Tibial artery (tissue), 4 donors: ENCODE results near the gene GDPD1.
"Not testable (repeated sequence)": the region's sequence is repeated elsewhere in the genome, so short reads cannot be mapped to it uniquely, and the experiment has no call there.

Source experiments
- DNase-seq, 2 donors: peaks; one replicate each; pipeline ENCODE4 v3.0.0-alpha.2; 2019
- H3K27ac ChIP-seq, 2 donors: fragments of 200-600 bp; sonication (generic) in 1 of 2; 1 replicate in 1 of 2; 2 replicates in 1 of 2; pipeline ENCODE4 v1.5.1; 2018 to 2019; ENCODE audit warnings: mild to moderate bottlenecking in 1 of 2
- H3K27me3 ChIP-seq, 2 donors: fragments of 200-600 bp; sonication (generic) in 1 of 2; one replicate each; pipeline versions ENCODE4 v1.5.1 to v1.6.0; 2016 to 2019
- H3K36me3 ChIP-seq, 3 donors: fragments of 200-600 bp; sonication (generic) in 2 of 3; one replicate each; pipeline ENCODE4 v1.5.1; 2016 to 2019; ENCODE audit warnings: mild to moderate bottlenecking in 2 of 3
- H3K4me1 ChIP-seq, 4 donors: fragments of 200-600 bp; sonication (generic) in 2 of 4; 1 replicate in 3 of 4; 2 replicates in 1 of 4; pipeline ENCODE4 v1.5.1; 2016 to 2019
- H3K4me3 ChIP-seq, 2 donors: fragments of 200-600 bp; sonication (generic) in 1 of 2; 1 replicate in 1 of 2; 2 replicates in 1 of 2; pipeline ENCODE4 v1.5.1; 2018 to 2019; ENCODE audit warnings: mild to moderate bottlenecking in 2 of 2
- H3K9me3 ChIP-seq, 3 donors: fragments of 200-600 bp; sonication (generic) in 1 of 3; one replicate each; pipeline ENCODE4 v1.5.1; 2016 to 2019
- CTCF ChIP-seq, 2 experiments: fragments of 200-600 bp in 1 of 2; fragments of 450-650 bp in 1 of 2; IDR thresholded peaks; one replicate each; pipeline ENCODE4 v1.5.1; 2017 to 2019; ENCODE audit warnings: antibody characterized with exemption in 2 of 2, mild to moderate bottlenecking in 1 of 2, moderate library complexity in 1 of 2
- intact Hi-C: fragments of 100-400 bp; cut with DNase I; formaldehyde crosslinking; loops from one replicate; pipeline ENCODE4 v1.15.0; 2023; ENCODE audit warnings: low total_unique reads

The GDPD1 gene

GRCh38 chr17:59310263-59310920 is 90.1 kb downstream of the GDPD1 start:
- Histone ChIP-seq H3K27me3 (no peaks in the 10 kb centered on the region), H3K4me1 (peaks cover 0 to 3% (median 0%) of the 10 kb centered on the region in 4 donors), H3K4me3 (no peak overlapping the region), H3K36me3 (no peaks in the 10 kb centered on the region), H3K27ac (no peak overlapping the region), H3K9me3 (no peaks in the 10 kb centered on the region)
- intact Hi-C loops = no loop called here
- no peak for DNase-seq
- TF ChIP-seq CTCF (IDR thresholded peaks at IDR 0.05) = no peak

- Histone ChIP-seq H3K4me1 (peaks cover 0 to 3% (median 0%) of the 10 kb centered on the region in 4 donors), H3K9me3 (no peaks in the 10 kb centered on the region), H3K4me3 (no peak overlapping the region), H3K27ac (no peak overlapping the region), H3K36me3 (no peaks in the 10 kb centered on the region), H3K27me3 (no peaks in the 10 kb centered on the region)
- peak in 1 of 2 donors; percentile 41 for DNase-seq
- peak; percentile 84 to 93 for TF ChIP-seq CTCF (IDR thresholded peaks at IDR 0.05)
- intact Hi-C loops = no loop called here
These were observed 90.7 kb downstream of the GDPD1 start for GRCh38 chr17:59311051-59311468.

GRCh38 chr17:59311521-59311920 is 91.2 kb downstream of the GDPD1 start:
- H3K36me3 ChIP-seq, DNase-seq, H3K4me1 ChIP-seq, H3K27ac ChIP-seq, intact Hi-C loops, H3K4me3 ChIP-seq, H3K27me3 ChIP-seq, H3K9me3 ChIP-seq: not testable (repeated sequence)

- no peak overlapping the region for H3K27ac ChIP-seq
- H3K4me1 ChIP-seq = peaks cover 0 to under 1% (median 0%) of the 10 kb centered on the region in 4 donors
- H3K36me3 ChIP-seq = no peaks in the 10 kb centered on the region
- H3K27me3 ChIP-seq = no peaks in the 10 kb centered on the region
- TF ChIP-seq CTCF (IDR thresholded peaks at IDR 0.05) = no peak
- intact Hi-C loops = no loop called here
- H3K9me3 ChIP-seq = no peaks in the 10 kb centered on the region
- no peak overlapping the region for H3K4me3 ChIP-seq
- no peak for DNase-seq
These were observed 95.6 kb downstream of the GDPD1 start for GRCh38 chr17:59315866-59316265.
